GM23248 (cell line): ENCODE data around the gene ENSA. TPM values are rescaled to one million over a fixed set of nuclear protein-coding genes. Genes with fewer than 3 reads are reported as not detected.

ENCODE experiments used
- DNase-seq: peaks from one replicate; pipeline ENCODE4 v3.0.0-alpha.2; 2015
- H2AFZ ChIP-seq: fragments of 200-600 bp; sonication (generic); 2 replicates; pipeline ENCODE4 v1.6.1; 2016; ENCODE audit warnings: antibody characterized with exemption
- H3F3A ChIP-seq: fragments of 200-600 bp; sonication (generic); 2 replicates; pipeline ENCODE4 v1.6.1; 2016; ENCODE audit warnings: mild to moderate bottlenecking, antibody characterized with exemption, mixed run types; ENCODE audit not compliant: insufficient read depth
- H3K27ac ChIP-seq: fragments of 200-600 bp; sonication (generic); 2 replicates; pipeline ENCODE4 v1.5.1; 2016; ENCODE audit warnings: mild to moderate bottlenecking
- H3K27me3 ChIP-seq: fragments of 200-600 bp; sonication (generic); replicated peaks from 2 replicates; pipeline ENCODE4 v1.6.1; 2016; ENCODE audit warnings: mild to moderate bottlenecking; ENCODE audit not compliant: insufficient read depth
- H3K36me3 ChIP-seq: fragments of 200-600 bp; sonication (generic); 2 replicates; pipeline ENCODE4 v1.6.1; 2016; ENCODE audit warnings: low read depth, mild to moderate bottlenecking
- H3K4me1 ChIP-seq: fragments of 200-600 bp; sonication (generic); 2 replicates; pipeline ENCODE4 v1.6.1; 2016; ENCODE audit warnings: mild to moderate bottlenecking; ENCODE audit not compliant: insufficient read depth
- H3K4me2 ChIP-seq: fragments of 200-600 bp; sonication (generic); one replicate; pipeline ENCODE4 v1.6.1; 2016; ENCODE audit warnings: mild to moderate bottlenecking; ENCODE audit not compliant: unreplicated experiment
- H3K4me3 ChIP-seq: fragments of 200-600 bp; sonication (generic); 2 replicates; pipeline ENCODE4 v1.5.1; 2016; ENCODE audit warnings: mild to moderate bottlenecking
- H3K79me2 ChIP-seq: fragments of 200-600 bp; sonication (generic); 2 replicates; pipeline ENCODE4 v1.6.1; 2016; ENCODE audit warnings: mild to moderate bottlenecking; ENCODE audit not compliant: insufficient read depth
- H3K9ac ChIP-seq: fragments of 200-600 bp; sonication (generic); 2 replicates; pipeline ENCODE4 v1.6.1; 2016; ENCODE audit warnings: mild to moderate bottlenecking
- H3K9me2 ChIP-seq: fragments of 200-600 bp; sonication (generic); 2 replicates; pipeline ENCODE4 v1.6.1; 2016; ENCODE audit warnings: mixed run types, mild to moderate bottlenecking, moderate library complexity; ENCODE audit not compliant: insufficient read depth
- H3K9me3 ChIP-seq: fragments of 200-600 bp; sonication (generic); one replicate; pipeline ENCODE4 v1.6.1; 2017; ENCODE audit warnings: low read depth
- H4K20me1 ChIP-seq: fragments of 200-600 bp; sonication (generic); 2 replicates; pipeline ENCODE4 v1.6.0; 2016; ENCODE audit not compliant: insufficient read depth
- EZH2 ChIP-seq: fragments of 200-600 bp; sonication (generic); IDR thresholded peaks from 2 replicates; pipeline ENCODE4 v1.6.1; 2018; ENCODE audit warnings: antibody characterized with exemption, mild to moderate bottlenecking; ENCODE audit not compliant: insufficient read depth, poor library complexity, severe bottlenecking
- EZH2phosphoT487 ChIP-seq: fragments of 200-600 bp; sonication (generic); IDR thresholded peaks from 2 replicates; pipeline ENCODE4 v1.6.1; 2018; ENCODE audit warnings: antibody characterized with exemption, moderate library complexity, mild to moderate bottlenecking, low read depth; ENCODE audit not compliant: insufficient read depth
- WGBS, 2 experiments: methylation state at CpG; one replicate each; pipeline ENCODE4 v1.1.6; 2015 to 2017; ENCODE audit warnings: low lambda C conversion rate in 2 of 2, low coverage in 1 of 2; ENCODE audit errors: missing lambda C conversion rate in 2 of 2; 5-methylcytosine and 5-hydroxymethylcytosine counted together
- in situ Hi-C: fragments of 300-500 bp; cut with MboI; formaldehyde crosslinking; loops from 2 replicates; pipeline ENCODE4 v1.15.0; 2020
- polyA plus RNA-seq: library from polyadenylated mRNA; unstranded; fragments of >200 nt; fragmentation: Nextera tagmentation; extraction: Ambion mirVana; gene quantifications from 2 replicates; pipeline ENCODE4 v1.2.1, GENCODE V29; 2016
- total RNA-seq: library from RNA; depleted of rRNA; stranded (reverse); fragments of >200 nt; shearing (Covaris generic); gene quantifications from 2 replicates; pipeline ENCODE4 v1.2.3, GENCODE V29; 2014

ENSA gene
- total and polyA plus RNA-seq, 2 experiments from 2014 or later, result 44.4 to 54.3 TPM

DNA sequence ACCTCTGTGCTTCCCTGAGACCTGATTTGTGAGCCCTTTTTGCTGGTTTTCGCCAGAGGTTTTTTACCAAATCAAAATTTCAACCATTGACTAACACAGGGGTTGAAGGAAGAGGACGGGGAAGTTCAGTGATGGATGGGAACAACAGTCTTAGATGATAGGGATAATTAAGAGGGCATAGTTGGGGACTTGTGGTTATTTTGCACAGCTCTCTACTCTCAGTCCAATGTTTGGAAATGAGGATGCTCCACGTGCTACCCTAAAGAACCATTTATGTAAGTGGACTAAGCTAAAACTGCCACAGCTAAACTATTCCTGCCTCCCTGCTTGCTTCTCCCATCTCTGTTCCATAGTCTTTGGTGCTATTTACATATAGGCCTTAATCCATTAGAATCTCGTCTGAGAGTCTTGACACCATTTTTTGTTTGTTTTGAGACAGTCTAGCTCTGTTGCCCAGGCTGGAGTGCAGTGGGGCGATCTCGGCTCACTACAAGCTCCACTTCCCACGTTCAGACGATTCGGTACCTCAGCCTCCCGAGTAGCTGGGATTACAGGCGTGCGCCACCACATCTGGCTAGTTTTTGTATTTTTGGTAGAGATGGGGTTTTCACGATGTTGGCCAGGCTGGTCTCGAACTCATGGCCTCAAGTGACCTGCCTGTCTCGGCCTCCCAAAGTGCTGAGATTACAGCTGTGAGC lies 49.3 kb downstream of the ENSA start:
- 70 to 71% methylated on average over 15 of the region's 15 CpGs for WGBS, 2 experiments
- Histone ChIP-seq H2AFZ (peak overlapping the region; percentile 40), H3K27ac (peak overlapping the region; percentile 100), H3K27me3 (no peaks in the 10 kb centered on the region), H3K9me2 (no peaks in the 10 kb centered on the region), H3F3A (peaks cover 51% of the 10 kb centered on the region), H4K20me1 (peaks cover 28% of the 10 kb centered on the region; the same call in 1 of the 2 replicates), H3K4me3 (peak overlapping the region; percentile 98), H3K4me2 (peak overlapping the region; percentile 74), H3K9ac (peak overlapping the region; percentile 99), H3K4me1 (peaks cover 22% of the 10 kb centered on the region), H3K36me3 (peaks cover 33% of the 10 kb centered on the region), H3K79me2 (peaks cover 66% of the 10 kb centered on the region), H3K9me3 (no peaks in the 10 kb centered on the region)
- DNase-seq, result no peak
- TF ChIP-seq EZH2phosphoT487 (no peak), EZH2 (no peak)
- in situ Hi-C loops, result no loop called here

GRCh38 chr1:150579110-150579944 lies 50.1 kb downstream of the ENSA start, which contains the start of gene MCL1:
MCL1 (minus strand) TSS chr1:150579610; CDS start chr1:150579530, 80 bp downstream.
- H3F3A ChIP-seq, result peaks cover 58% of the 10 kb centered on the region
- peak; percentile 98 for DNase-seq
- in situ Hi-C loops, result no loop called here
- H4K20me1 ChIP-seq, result peaks cover 32% of the 10 kb centered on the region; the same call in 1 of the 2 replicates
- peaks cover 74% of the 10 kb centered on the region for H3K79me2 ChIP-seq
- TF ChIP-seq EZH2 (no peak), EZH2phosphoT487 (no peak)
- H3K9me3 ChIP-seq, result no peaks in the 10 kb centered on the region
- no peaks in the 10 kb centered on the region for H3K9me2 ChIP-seq
- H3K4me3 ChIP-seq, result peak within 1 kb of the TSS; percentile 98
- H3K27me3 ChIP-seq, result no peaks in the 10 kb centered on the region
- peak within 1 kb of the TSS; percentile 99 for H3K9ac ChIP-seq
- peaks cover 41% of the 10 kb centered on the region for H3K36me3 ChIP-seq
- WGBS, 2 experiments, result 1% methylated on average over 49 to 76 of the region's 94 CpGs
- H2AFZ ChIP-seq, result peak within 1 kb of the TSS; percentile 40
- peaks cover 29% of the 10 kb centered on the region for H3K4me1 ChIP-seq
- peak within 1 kb of the TSS; percentile 100 for H3K27ac ChIP-seq
- peak within 1 kb of the TSS; percentile 98 for H3K4me2 ChIP-seq

DNA sequence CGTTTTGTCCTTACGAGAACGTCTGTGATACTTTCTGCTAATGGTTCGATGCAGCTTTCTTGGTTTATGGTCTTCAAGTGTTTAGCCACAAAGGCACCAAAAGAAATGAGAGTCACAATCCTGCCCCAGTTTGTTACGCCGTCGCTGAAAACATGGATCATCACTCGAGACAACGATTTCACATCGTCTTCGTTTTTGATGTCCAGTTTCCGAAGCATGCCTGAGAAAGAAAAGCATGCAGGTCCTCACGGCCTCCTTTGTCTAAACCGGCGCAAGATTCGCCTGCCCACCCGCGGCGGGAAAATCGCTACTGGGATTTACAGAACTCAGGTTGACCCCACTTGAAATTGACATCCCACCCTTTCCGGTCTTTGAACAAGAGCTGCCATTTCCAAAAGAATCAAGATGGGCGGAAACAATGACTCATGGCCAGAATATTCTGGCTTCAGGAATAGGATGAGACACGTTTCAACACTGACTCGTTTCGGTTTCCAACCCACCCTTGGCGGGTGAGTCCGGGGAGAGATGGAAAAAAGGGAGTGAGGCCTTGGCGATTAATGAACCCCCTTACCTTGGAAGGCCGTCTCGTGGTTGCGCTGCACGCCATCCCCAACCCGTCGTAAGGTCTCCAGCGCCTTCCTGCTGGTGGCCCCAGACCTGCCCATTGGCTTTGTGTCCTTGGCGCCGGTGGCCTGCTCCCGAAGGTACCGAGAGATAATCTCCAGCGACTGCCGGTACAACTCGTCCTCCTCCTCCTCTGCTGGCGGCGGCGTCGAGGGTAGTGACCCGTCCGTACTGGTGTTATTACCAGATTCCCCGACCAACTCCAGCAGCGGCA lies 50.9 kb downstream of the ENSA start:
- Histone ChIP-seq H3K4me1 (peaks cover 38% of the 10 kb centered on the region), H3K27me3 (no peaks in the 10 kb centered on the region), H3K9me2 (no peaks in the 10 kb centered on the region), H3K9me3 (no peaks in the 10 kb centered on the region), H3K9ac (peak overlapping the region; percentile 99), H4K20me1 (peaks cover 32% of the 10 kb centered on the region; the same call in 1 of the 2 replicates), H3K4me3 (peak overlapping the region; percentile 98), H3K27ac (peak overlapping the region; percentile 100), H3K4me2 (peak overlapping the region; percentile 98), H2AFZ (no peak overlapping the region), H3K79me2 (peaks cover 82% of the 10 kb centered on the region), H3K36me3 (peaks cover 48% of the 10 kb centered on the region), H3F3A (peaks cover 67% of the 10 kb centered on the region)
- WGBS, 2 experiments, result 1% methylated on average over 47 to 50 of the region's 50 CpGs
- TF ChIP-seq EZH2 (no peak), EZH2phosphoT487 (no peak)
- in situ Hi-C loops, result no loop called here
- peak; percentile 96 for DNase-seq
